GM11168 (cell line): ENCODE results near the gene IDH3B.
"Not testable (repeated sequence)": the region's sequence is repeated elsewhere in the genome, so short reads cannot be mapped to it uniquely, and the experiment has no call there.

Source experiments
- in situ Hi-C: fragments of 300-500 bp; cut with MboI; formaldehyde crosslinking; loops from one replicate; pipeline ENCODE4 v1.12.0; 2022; ENCODE audit warnings: low sequenced_read_pairs; ENCODE audit not compliant: unreplicated experiment

The IDH3B gene

GRCh38 chr20:2663887-2664719, at the start of gene IDH3B:
Gene IDH3B, minus strand, starts transcription at chr20:2664216. Its CDS starts 28 bp downstream, at chr20:2664188.
- in situ Hi-C loops = no loop called here

- in situ Hi-C loops = no loop called here
Measured at GRCh38 chr20:2713285-2713684, 49.3 kb upstream of the IDH3B start.

- in situ Hi-C loops = no loop called here
Measured at GRCh38 chr20:2709205-2709981, 45.4 kb upstream of the IDH3B start.

- in situ Hi-C loops = no loop called here
Measured at GRCh38 chr20:2708665-2709064, 44.6 kb upstream of the IDH3B start.

GRCh38 chr20:2708073-2708415, 44.0 kb upstream of the IDH3B start:
- in situ Hi-C loops = no loop called here

GRCh38 chr20:2707353-2708072, 43.5 kb upstream of the IDH3B start:
- in situ Hi-C loops = no loop called here

GRCh38 chr20:2706688-2707352, 42.8 kb upstream of the IDH3B start:
- in situ Hi-C loops = no loop called here

GRCh38 chr20:2705931-2706645, 42.1 kb upstream of the IDH3B start:
- in situ Hi-C loops = no loop called here

- in situ Hi-C loops = no loop called here
Measured at GRCh38 chr20:2703716-2704475, 39.9 kb upstream of the IDH3B start.

- in situ Hi-C loops = no loop called here
Measured at GRCh38 chr20:2701671-2702081, 37.7 kb upstream of the IDH3B start.

GRCh38 chr20:2700913-2701620, 37.1 kb upstream of the IDH3B start:
- in situ Hi-C loops = no loop called here

GRCh38 chr20:2699775-2700413, 35.9 kb upstream of the IDH3B start:
- in situ Hi-C loops = no loop called here

GRCh38 chr20:2698912-2699311, 34.9 kb upstream of the IDH3B start:
- in situ Hi-C loops = no loop called here

- in situ Hi-C loops = no loop called here
Measured at GRCh38 chr20:2698186-2698817, 34.3 kb upstream of the IDH3B start.

- in situ Hi-C loops = no loop called here
Measured at GRCh38 chr20:2697768-2698167, 33.8 kb upstream of the IDH3B start.

- in situ Hi-C loops = no loop called here
Measured at GRCh38 chr20:2696646-2697045, 32.6 kb upstream of the IDH3B start.

- in situ Hi-C loops = not testable (repeated sequence)
Measured at GRCh38 chr20:2695984-2696525, 32.0 kb upstream of the IDH3B start.
